ENCODE data around the gene UTS2B.

Gene UTS2B

DNA sequence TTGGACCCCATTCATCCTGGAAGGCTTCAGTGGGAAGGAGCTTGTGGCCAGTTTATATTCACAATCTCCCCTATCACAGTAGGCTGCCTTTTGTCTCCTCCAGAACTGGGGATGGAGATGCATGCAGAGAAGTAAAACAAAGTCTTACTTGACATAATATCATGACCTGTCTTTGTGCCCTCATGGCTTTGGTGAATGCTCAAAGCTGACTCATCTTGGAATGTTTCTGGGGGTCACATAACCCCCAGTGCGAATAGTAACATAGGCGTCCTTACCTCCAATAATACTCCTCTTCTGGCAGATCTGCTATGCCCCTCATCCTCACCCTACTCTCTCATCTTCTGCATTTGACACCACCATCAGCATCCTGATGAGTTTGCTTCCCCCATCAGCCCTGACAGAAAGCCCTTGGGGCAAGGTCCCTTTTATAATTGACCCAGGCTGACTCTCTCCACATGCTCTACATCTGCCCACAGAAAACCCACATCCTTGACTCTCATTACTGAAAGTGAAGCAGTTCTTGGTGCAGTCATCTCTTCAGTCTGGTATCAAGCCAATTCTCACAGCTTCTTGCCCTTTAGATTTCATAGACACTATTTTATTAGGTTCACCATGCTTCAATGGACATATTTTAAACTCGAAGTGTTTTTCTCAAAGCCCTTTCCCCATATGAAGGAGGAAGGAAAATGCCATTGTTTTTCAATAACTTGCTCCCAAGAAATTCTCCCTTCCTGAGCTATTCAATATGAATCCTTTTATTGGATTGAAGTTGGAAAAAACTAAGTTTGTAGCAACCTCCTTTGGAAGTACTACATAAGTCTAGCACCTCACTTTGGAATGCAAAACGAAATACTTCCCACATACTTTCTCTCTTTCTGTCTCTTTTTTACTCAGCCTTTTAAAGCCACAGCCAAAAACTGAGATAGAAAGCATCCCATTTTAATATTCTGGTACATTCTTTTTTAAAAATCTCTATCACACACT is 94.7 kb downstream of the UTS2B start:
- DNase-seq, result no peak

DNA sequence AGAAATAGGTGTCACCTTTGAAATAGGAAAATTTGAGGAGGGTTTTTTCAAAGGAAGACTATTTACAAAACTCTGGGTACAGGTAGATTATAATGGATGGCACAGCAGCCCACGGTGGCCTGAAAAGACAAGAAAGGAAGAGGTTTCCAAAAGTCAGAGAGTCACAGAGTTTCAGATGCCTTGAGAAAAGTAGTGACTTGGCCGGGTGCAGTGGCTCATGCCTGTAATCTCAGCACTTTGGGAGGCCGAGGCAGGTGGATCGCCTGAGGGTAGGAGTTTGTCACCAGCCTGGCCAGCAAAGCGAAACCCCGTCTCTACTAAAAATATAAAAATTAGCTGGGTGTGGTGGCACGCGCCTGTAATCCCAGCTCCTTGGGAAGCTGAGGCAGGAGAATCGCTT is 96.1 kb downstream of the UTS2B start:
- DNase-seq, result no peak

DNA sequence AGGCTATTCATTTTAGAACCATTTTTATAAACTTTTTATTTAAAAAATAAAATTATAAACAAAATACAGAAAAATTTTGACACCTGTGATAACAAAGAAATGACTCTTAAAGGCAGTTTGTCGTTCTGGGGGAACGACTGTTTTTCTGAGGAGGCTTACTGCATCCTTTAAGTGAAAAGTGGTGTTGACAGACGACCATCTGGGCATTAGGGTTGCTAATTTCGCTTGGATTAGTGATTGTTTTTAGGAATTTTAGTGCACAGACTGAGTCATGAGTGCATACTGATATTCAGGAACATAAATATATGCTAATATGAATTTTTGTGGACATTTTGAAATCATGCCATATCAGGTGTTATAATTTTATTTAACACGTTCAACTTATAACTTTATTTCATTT is 102.8 kb downstream of the UTS2B start:
- no peak for DNase-seq

DNA sequence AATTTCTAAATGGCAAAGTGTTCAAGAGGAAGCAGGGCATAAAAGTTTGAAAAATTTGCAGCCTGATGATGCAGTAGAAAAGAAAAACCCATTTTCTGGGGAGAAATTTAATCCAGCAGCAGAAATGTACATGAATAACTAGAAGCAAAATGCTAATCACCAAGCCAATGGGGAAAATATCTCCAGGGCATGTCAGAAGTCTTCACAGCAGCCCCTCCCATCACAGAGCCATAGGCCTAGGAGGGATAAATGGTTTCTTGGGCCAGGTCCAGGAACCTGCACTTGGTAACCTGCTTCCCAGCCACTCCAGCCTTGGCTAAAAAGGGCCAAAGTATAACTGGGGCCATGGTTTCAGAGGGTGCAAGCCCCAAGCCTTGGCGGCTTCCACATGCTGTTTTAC is 108.7 kb downstream of the UTS2B start:
- no peak for DNase-seq

DNA sequence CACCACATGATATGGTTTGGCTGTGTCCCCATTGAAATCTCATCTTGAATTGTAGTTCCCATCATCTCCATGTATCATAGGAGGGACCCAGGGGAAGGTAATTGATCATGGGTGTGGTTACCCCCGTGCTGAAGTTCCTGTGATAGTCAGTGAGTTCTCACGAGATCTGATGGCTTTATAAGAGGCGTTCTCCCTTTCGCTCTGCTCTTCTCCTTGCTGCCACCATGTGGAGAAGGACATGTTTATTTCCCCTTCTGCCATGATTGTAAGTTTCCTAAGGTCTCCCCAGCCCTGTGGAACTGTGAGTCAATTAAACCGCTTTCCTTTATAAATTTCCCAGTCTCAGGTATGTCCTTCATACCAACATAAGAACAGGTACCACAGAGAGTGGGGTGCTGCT is 109.4 kb downstream of the UTS2B start:
- DNase-seq, result no peak

DNA sequence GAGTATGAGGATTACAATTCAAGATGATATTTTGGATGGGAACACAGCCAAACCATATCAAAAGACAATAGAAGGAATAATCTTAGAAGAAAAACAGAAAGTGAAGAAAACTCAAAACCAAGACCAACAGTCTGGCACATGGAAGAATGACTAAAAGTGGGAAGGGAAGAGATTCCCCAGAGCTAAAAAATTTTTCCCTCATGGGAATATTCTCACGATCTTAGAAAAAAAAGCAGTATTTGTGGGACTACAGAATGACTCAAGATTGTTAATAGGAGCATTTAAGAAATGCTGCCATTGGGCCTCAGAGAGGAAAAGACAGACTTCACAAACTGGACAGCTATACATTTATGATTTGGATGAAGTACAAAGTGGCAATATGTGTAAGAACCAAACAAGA is 113.0 kb downstream of the UTS2B start:
- no peak for DNase-seq

All from hematopoietic multipotent progenitor cell treated with erythropoietin and hydrocortisone succinate and interleukin-3 and kit ligand, for 6 days (in vitro differentiated cells).